Measurements from ENCODE around the gene RNF114. TPM values are rescaled to one million over a fixed set of nuclear protein-coding genes. Genes with fewer than 3 reads are reported as not detected.

RNF114 gene
- total RNA-seq, 1 donor from 2014 or later: 45.4 TPM

DNA sequence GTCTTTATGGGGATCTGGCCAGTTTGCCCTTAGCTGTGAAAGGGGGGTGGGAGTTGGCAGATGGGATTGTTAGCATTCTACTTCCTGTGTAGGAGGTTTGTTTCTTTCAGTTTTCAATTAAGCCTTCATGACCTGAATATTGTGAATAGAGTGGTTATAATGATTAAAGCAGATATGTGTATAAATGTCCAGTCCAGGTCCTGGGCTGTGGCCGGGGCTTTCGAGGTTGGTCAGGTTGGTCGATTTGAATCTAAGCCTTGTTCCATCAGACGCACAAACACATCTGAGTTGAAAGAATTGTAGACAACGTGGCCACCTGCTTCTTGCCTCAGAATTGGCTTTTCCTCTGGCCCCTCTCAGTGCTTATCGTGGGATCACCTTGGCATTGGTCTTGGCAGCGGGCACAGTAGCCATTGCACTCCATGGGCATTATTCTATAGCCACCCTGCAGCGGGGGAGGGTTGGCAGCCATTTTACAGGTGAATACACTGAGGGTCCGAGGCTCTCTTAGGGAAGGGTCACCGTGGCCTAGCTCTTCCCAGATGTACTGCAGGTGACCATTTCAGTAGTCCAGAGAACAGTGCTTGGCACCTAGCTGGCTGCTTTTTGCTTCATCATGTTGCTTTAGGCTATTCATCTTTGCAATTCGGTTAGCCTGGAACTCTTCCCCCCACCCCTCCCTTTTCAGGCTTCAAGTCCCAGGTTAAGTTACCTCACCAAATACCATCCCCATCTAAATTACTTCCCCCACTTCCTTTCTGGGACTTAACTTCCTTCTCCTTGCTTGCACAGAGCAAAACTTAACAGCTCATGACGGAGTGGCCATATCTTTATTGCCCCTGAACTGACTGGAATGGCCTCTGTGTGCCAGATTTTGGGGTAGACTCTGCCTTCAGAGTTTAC, 1.1 kb downstream of the RNF114 start:
- Mint-ChIP-seq H3K27ac (ENCODE audit: unreplicated experiment) (peak overlapping the region; percentile 91), H3K36me3 (ENCODE audit: low read depth) (peaks cover 4% of the 10 kb centered on the region), H3K4me3 (ENCODE audit: unreplicated experiment) (peak overlapping the region; percentile 89), H3K27me3 (ENCODE audit: low read depth) (no peaks in the 10 kb centered on the region), H3K4me1 (ENCODE audit: low read depth) (peaks cover 33% of the 10 kb centered on the region), H3K9me3 (ENCODE audit: low read depth) (no peaks in the 10 kb centered on the region)
- TF ChIP-seq, protein P1, sequence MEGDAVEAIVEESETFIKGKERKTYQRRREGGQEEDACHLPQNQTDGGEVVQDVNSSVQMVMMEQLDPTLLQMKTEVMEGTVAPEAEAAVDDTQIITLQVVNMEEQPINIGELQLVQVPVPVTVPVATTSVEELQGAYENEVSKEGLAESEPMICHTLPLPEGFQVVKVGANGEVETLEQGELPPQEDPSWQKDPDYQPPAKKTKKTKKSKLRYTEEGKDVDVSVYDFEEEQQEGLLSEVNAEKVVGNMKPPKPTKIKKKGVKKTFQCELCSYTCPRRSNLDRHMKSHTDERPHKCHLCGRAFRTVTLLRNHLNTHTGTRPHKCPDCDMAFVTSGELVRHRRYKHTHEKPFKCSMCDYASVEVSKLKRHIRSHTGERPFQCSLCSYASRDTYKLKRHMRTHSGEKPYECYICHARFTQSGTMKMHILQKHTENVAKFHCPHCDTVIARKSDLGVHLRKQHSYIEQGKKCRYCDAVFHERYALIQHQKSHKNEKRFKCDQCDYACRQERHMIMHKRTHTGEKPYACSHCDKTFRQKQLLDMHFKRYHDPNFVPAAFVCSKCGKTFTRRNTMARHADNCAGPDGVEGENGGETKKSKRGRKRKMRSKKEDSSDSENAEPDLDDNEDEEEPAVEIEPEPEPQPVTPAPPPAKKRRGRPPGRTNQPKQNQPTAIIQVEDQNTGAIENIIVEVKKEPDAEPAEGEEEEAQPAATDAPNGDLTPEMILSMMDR (IDR thresholded peaks at IDR 0.05): no peak
- peak; percentile 14 for DNase-seq (ENCODE audit: low spot score)

DNA sequence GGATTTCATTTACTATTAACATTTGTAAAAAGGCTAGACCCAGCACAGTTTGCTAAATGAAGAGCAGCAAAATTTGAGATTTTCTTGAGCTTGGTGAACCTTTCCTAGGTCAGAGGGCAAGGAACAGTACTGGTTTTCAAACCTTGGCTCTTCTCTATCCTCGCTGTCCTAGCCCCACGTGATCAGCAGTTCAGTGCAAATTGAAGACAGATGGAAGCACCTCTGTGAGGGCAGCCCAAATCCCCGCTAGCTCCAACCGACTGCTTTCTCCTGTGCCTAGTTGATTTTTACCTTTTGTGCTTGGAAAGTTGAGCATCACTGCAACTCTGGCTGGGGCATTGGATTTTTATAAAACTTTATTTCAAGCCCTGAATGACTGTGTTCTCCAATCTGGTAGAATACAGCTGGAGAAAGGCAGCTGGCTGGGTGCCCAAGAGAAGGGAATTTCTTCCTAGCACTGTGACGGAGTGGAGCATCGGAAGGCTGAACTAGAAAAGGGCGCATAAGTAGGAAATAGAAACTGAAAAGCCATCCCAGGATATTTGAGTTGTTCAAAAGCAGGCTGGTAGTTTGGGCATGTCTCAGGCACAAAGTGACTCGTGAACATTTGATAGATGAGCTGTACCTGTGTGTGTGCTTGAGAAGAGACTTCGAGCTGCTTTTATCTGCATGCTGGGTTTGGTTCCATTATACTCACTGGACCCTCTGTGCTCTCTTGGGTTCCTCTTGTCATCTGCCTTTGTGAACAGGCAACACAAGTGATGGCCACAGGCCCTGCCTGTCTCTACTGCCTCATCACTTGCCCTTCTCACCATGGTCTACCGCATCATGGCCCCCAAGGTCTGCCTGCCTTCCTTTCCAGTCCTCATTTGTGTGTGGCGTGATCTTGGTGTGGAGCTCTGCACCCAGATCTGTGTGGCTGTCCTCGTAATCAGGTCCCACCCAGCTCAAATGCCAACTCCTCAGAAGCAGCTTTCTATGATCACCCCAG, 2.3 kb downstream of the RNF114 start:
- peak; percentile 32 for DNase-seq (ENCODE audit: low spot score)
- TF ChIP-seq, protein P1 (IDR thresholded peaks at IDR 0.05): no peak
- H3K27ac Mint-ChIP-seq (ENCODE audit: unreplicated experiment): peak overlapping the region; percentile 91
- no peaks in the 10 kb centered on the region for H3K9me3 Mint-ChIP-seq (ENCODE audit: low read depth)
- peak overlapping the region; percentile 52 for H3K4me3 Mint-ChIP-seq (ENCODE audit: unreplicated experiment)
- H3K27me3 Mint-ChIP-seq (ENCODE audit: low read depth): no peaks in the 10 kb centered on the region
- H3K4me1 Mint-ChIP-seq (ENCODE audit: low read depth): peaks cover 33% of the 10 kb centered on the region
- H3K36me3 Mint-ChIP-seq (ENCODE audit: low read depth): peaks cover 4% of the 10 kb centered on the region

DNA sequence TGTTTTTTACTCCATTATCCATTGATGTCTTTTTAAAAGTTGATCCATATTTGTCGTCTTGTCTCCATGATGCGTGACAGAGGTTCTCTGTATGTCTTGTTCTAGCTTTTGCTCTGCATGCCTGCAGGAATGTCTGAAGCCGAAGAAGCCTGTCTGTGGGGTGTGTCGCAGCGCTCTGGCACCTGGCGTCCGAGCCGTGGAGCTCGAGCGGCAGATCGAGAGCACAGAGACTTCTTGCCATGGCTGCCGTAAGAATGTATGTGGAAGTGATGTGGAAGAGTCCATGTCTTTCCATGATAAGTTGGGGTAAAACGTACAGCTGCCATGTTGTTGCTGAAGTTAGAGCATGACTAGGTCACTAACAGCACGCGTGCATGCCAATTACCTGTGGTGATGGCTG, 5.3 kb downstream of the RNF114 start:
- DNase-seq (ENCODE audit: low spot score): no peak
- Mint-ChIP-seq H3K4me1 (ENCODE audit: low read depth) (peaks cover 33% of the 10 kb centered on the region), H3K27me3 (ENCODE audit: low read depth) (no peaks in the 10 kb centered on the region), H3K9me3 (ENCODE audit: low read depth) (no peaks in the 10 kb centered on the region), H3K36me3 (ENCODE audit: low read depth) (peaks cover 7% of the 10 kb centered on the region), H3K27ac (ENCODE audit: unreplicated experiment) (no peak overlapping the region), H3K4me3 (ENCODE audit: unreplicated experiment) (no peak overlapping the region)
- TF ChIP-seq, protein P1 (IDR thresholded peaks at IDR 0.05): no peak

DNA sequence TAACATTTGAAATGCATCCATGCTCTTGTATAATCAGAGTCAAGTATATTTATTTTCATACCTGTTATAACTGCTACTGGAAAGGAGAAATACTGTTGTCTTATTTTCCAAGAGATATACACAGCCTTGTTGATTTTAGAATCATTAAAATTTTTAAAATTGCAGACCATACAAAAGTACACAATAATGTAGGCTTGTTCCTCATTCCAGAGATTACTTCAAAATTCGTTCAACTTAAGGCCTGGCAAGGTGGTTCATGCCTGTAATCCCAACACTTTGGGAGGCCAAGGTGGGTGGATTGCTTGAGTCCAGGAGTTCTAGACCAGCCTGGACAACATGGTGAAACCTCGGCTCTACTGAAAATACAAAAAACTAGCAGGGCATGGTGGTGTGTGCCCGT, 6.1 kb downstream of the RNF114 start:
- Mint-ChIP-seq H3K4me3 (ENCODE audit: unreplicated experiment) (no peak overlapping the region), H3K9me3 (ENCODE audit: low read depth) (no peaks in the 10 kb centered on the region), H3K27ac (ENCODE audit: unreplicated experiment) (no peak overlapping the region), H3K4me1 (ENCODE audit: low read depth) (peaks cover 28% of the 10 kb centered on the region), H3K36me3 (ENCODE audit: low read depth) (peaks cover 11% of the 10 kb centered on the region), H3K27me3 (ENCODE audit: low read depth) (no peaks in the 10 kb centered on the region)
- TF ChIP-seq, protein P1 (IDR thresholded peaks at IDR 0.05): no peak
- DNase-seq (ENCODE audit: low spot score): no peak

DNA sequence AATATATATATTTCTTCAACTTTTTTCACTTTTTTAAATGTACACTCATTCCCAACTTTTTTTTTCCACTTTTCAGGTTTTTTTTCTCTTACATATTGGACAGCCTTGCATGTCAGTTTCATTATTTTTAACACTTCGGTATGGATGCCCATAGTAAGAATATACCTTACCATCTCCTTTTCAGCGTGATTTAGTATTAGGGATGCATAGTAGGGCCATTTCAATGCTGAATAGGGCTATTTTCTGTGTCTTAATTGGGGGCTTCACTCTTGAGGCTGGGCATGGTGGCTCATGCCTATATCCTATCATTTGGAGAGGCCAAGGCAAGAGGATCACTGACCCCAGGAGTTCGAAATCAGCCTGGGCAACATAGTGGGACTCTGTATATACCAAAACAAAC, 6.7 kb downstream of the RNF114 start:
- DNase-seq (ENCODE audit: low spot score): no peak
- no peaks in the 10 kb centered on the region for H3K27me3 Mint-ChIP-seq (ENCODE audit: low read depth)
- TF ChIP-seq, protein P1 (IDR thresholded peaks at IDR 0.05): no peak
- peaks cover 22% of the 10 kb centered on the region for H3K4me1 Mint-ChIP-seq (ENCODE audit: low read depth)
- no peak overlapping the region for H3K4me3 Mint-ChIP-seq (ENCODE audit: unreplicated experiment)
- peaks cover 13% of the 10 kb centered on the region for H3K36me3 Mint-ChIP-seq (ENCODE audit: low read depth)
- H3K9me3 Mint-ChIP-seq (ENCODE audit: low read depth): no peaks in the 10 kb centered on the region
- H3K27ac Mint-ChIP-seq (ENCODE audit: unreplicated experiment): no peak overlapping the region
